Stomach (tissue), 9 donors: ENCODE results near the gene HOXC4. TPM values are rescaled to one million over a fixed set of nuclear protein-coding genes. Genes with fewer than 3 reads are reported as not detected.
A peak's percentile ranks its signal among the peaks of the same experiment; 100 is the strongest.

Source experiments
- DNase-seq, 2 donors: peaks; one replicate each; pipeline versions ENCODE4 v3.0.0 to v3.0.0-alpha.2; 2013 to 2019
- H3K27ac ChIP-seq, 5 donors: fragments of 200-600 bp in 4 of 5; sonication (generic) in 4 of 5; one replicate each; pipeline ENCODE4 v1.5.1; 2013 to 2019; ENCODE audit warnings: mild to moderate bottlenecking in 1 of 5, moderate library complexity in 1 of 5
- H3K27me3 ChIP-seq, 3 donors: fragments of 200-600 bp; sonication (generic); one replicate each; pipeline ENCODE4 v1.5.1; 2017 to 2019; ENCODE audit warnings: mixed run types in 1 of 3
- H3K36me3 ChIP-seq, 4 donors: fragments of 200-600 bp; sonication (generic); 1 replicate in 3 of 4; 2 replicates in 1 of 4; pipeline ENCODE4 v1.5.1; 2016 to 2019
- H3K4me1 ChIP-seq, 4 donors: fragments of 200-600 bp; sonication (generic); one replicate each; pipeline ENCODE4 v1.5.1; 2016 to 2019
- H3K4me3 ChIP-seq, 4 donors: fragments of 200-600 bp; sonication (generic) in 3 of 4; one replicate each; pipeline ENCODE4 v1.5.1; 2016 to 2019; ENCODE audit warnings: mild to moderate bottlenecking in 1 of 4
- H3K9me3 ChIP-seq, 4 donors: fragments of 200-600 bp; sonication (generic); one replicate each; pipeline ENCODE4 v1.5.1; 2016 to 2019
- CTCF ChIP-seq, 7 experiments: fragments of 450-650 bp in 4 of 7; fragments of 200-600 bp in 3 of 7; sonication (generic) in 3 of 7; IDR thresholded peaks; one replicate each; pipeline ENCODE4 v1.5.1; 2016 to 2019; ENCODE audit warnings: antibody characterized with exemption in 7 of 7, control low read depth in 2 of 7, mild to moderate bottlenecking in 1 of 7
- EP300 ChIP-seq: sonication (generic); formaldehyde crosslinking; IDR thresholded peaks from one replicate; pipeline ENCODE4 v1.6.1; 2017; ENCODE audit warnings: antibody characterized with exemption
- POLR2A ChIP-seq, 4 donors: fragments of 450-650 bp; IDR thresholded peaks; one replicate each; pipeline ENCODE4 v1.6.1; 2016; ENCODE audit warnings: antibody characterized with exemption in 4 of 4, control low read depth in 2 of 4, mild to moderate bottlenecking in 1 of 4, moderate library complexity in 1 of 4
- POLR2AphosphoS5 ChIP-seq, 3 donors: sonication (generic); formaldehyde crosslinking; IDR thresholded peaks; one replicate each; pipeline ENCODE4 v1.6.1; 2016; ENCODE audit warnings: antibody characterized with exemption in 3 of 3
- WGBS, 5 donors: extraction: QIAGEN DNeasy Blood & Tissue Kit in 3 of 5; methylation state at CpG; one replicate each; pipeline versions ENCODE4 v1.1.5 to v1.1.7; 2013 to 2018; 5-methylcytosine and 5-hydroxymethylcytosine counted together
- intact Hi-C: fragments of 100-400 bp; cut with DNase I; formaldehyde crosslinking; loops from one replicate; pipeline ENCODE4 v1.15.1; 2023; ENCODE audit warnings: low total_unique reads
- polyA plus RNA-seq, 3 donors: library from polyadenylated mRNA; stranded (reverse); fragments of 200-250 nt; gene quantifications; one replicate each; pipeline ENCODE4 v1.2.3, GENCODE V29; 2013
- total RNA-seq, 5 donors: library from RNA; depleted of rRNA; stranded (reverse); fragments of >200 nt; gene quantifications; one replicate each; pipeline versions ENCODE4 v1.1.0 to v1.2.3, GENCODE V29; 2014 to 2016
- donor health status: healthy with polysubstance abuse.
- donor health status: Bipolar disorder and iron deficiency.
- donor health status: healthy.

The HOXC4 gene
- total and polyA plus RNA-seq, 8 donors = 0.92 to 3.7 (median 2.6) TPM; not detected in 3

DNA sequence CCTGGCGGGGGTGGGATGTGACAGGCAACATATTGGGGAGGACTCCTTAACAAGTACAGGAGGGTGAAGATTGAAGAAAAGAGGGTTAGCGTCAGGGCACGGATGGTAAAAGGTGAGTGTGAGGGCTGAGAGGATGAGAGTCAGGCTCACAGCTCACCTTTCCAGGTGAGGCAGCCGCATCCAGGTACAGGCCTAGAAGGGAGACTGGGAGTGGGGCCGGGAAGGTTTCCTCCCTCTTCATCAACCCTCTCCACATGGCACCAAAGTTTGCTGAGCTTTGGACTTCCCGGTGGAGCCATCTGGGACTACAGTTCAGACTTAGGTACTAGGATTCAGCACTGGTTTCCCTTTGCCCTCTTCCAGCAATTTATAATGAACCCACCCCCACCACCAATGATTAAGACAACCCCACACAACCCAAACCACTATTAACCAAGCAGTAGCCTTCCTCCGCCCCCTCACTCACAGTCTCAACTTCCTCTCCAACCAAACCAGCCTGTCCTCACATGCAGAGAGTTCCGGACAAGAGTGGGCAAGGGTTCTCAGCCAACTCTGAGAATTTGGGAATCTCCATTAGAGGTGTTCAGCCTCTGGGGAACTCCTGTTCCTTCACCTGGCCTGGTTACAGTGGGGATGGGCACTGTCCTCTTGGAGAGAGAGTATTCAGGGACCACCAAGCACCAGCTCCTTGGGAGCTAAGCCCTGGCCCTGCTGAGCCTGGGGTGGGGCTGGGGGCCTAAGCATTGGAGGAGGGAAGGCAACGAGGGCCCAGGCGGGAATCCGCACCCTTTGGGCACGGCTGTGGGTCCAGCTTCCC, 2.4 kb upstream of the HOXC4 start:
- no peak for TF ChIP-seq POLR2AphosphoS5 (IDR thresholded peaks at IDR 0.05)
- TF ChIP-seq POLR2A (IDR thresholded peaks at IDR 0.05) = no peak
- no peak for TF ChIP-seq CTCF (IDR thresholded peaks at IDR 0.05)
- no peak for TF ChIP-seq EP300
- Histone ChIP-seq H3K27ac (peak overlapping the region in 2 of 5 donors; percentile 89 to 91), H3K27me3 (peaks cover 0 to 89% (median 23%) of the 10 kb centered on the region in 3 donors), H3K4me1 (peaks cover 18 to 66% (median 40%) of the 10 kb centered on the region in 4 donors), H3K36me3 (no peaks in the 10 kb centered on the region), H3K9me3 (no peaks in the 10 kb centered on the region), H3K4me3 (no peak overlapping the region)
- intact Hi-C loops = no loop called here
- peak in 1 of 2 donors; percentile 25 for DNase-seq
- 54 to 84% (median 77%) methylated on average over 12 of the region's 12 CpGs for WGBS, 5 donors

- peak in 1 of 2 donors; percentile 70 for DNase-seq
- Histone ChIP-seq H3K36me3 (no peaks in the 10 kb centered on the region), H3K4me3 (peak overlapping the region in 2 of 4 donors; percentile 5 to 71), H3K9me3 (no peaks in the 10 kb centered on the region), H3K27ac (peak overlapping the region in 4 of 5 donors; percentile 78 to 91 (median 86)), H3K27me3 (peaks cover 0 to 81% (median 16%) of the 10 kb centered on the region in 3 donors), H3K4me1 (peaks cover 18 to 68% (median 39%) of the 10 kb centered on the region in 4 donors)
- 42 to 79% (median 70%) methylated on average over 24 of the region's 24 CpGs for WGBS, 5 donors
- no peak for TF ChIP-seq CTCF (IDR thresholded peaks at IDR 0.05)
- intact Hi-C loops = no loop called here
Measured at GRCh38 chr12:54051874-54052437, 1.7 kb upstream of the HOXC4 start.

DNA sequence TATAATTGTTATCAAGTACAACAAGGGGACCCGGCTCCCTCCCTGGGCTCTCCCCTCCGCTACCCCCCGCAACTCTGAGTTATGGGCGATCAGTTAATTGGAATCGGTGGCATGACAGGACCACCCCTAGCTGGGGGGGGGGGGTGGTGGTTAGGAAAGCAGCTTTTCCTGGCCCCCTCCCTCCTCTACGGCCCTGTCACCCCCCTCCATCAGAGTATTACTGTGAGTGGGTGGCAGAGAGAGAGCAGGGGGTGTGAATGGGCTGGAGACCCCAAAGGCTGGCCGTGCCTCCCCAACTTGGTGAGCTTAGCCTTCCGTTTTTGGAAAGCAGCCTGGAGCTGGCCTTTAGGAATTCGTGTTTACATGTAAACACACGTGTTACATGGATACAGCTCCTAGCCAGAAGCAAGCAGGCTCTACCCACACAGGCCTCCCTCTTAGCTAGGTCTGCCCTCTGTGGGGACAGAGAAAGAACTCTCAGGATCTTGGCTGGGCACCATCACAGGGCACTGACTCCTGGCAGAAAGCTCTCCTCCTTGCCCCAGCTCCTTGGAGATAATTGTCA, 1.1 kb upstream of the HOXC4 start:
- peak overlapping the region; percentile 54 to 71 (median 69) for H3K4me3 ChIP-seq
- peak in 1 of 3 donors; percentile 35 for TF ChIP-seq POLR2AphosphoS5 (IDR thresholded peaks at IDR 0.05)
- no peak for TF ChIP-seq CTCF (IDR thresholded peaks at IDR 0.05)
- H3K9me3 ChIP-seq = no peaks in the 10 kb centered on the region
- H3K27ac ChIP-seq = peak overlapping the region; percentile 57 to 91 (median 83)
- no peaks in the 10 kb centered on the region for H3K36me3 ChIP-seq
- 30 to 64% (median 48%) methylated on average over 9 to 10 of the region's 10 CpGs for WGBS, 5 donors
- DNase-seq = peak in 1 of 2 donors; percentile 83
- H3K4me1 ChIP-seq = peaks cover 18 to 68% (median 34%) of the 10 kb centered on the region in 4 donors
- intact Hi-C loops = no loop called here
- peaks cover 0 to 76% (median 10%) of the 10 kb centered on the region in 3 donors for H3K27me3 ChIP-seq

DNA sequence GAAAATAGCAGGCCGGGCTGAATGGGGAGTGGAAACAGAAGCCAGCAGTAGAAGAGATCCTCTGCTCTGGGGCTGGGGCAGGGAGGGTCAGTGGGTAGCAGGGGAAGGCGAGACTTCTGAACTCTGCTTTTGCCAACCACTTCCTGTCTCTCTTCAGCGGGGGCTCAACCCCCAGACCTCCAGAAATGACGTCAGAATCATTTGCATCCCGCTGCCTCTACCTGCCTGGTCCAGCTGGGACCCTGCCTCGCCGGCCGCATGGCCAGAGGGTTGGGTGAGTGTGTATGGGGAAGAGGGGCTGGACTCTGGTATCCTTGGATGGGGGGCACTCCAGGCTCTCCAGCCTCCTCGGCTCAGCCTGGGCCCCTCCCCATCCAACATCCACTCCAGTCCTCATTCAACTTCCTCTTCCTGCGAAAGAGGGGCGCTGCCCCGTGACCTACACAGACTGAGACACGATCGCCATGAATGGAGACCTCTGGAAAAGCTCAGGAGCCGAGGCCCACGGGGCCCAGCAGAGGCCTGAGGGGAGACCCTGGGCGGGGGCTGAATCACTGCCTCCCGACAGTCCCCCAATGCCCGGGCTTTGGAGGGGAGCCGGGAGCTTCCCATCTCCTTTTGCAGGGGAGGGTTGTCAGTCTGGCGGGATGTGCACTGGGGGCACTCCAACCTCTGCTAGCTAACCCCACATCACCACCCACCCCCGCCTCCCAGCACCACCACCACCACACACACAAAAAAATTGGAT, 458 bp upstream of the HOXC4 start:
- Histone ChIP-seq H3K4me1 (peaks cover 18 to 69% (median 34%) of the 10 kb centered on the region in 4 donors), H3K36me3 (no peaks in the 10 kb centered on the region), H3K27ac (peak overlapping the region; percentile 57 to 91 (median 83)), H3K4me3 (peak overlapping the region; percentile 54 to 71 (median 69)), H3K9me3 (no peaks in the 10 kb centered on the region), H3K27me3 (peaks cover 0 to 74% (median 8%) of the 10 kb centered on the region in 3 donors)
- WGBS, 5 donors = 2 to 7% (median 5%) methylated on average over 11 to 22 of the region's 22 CpGs
- DNase-seq = peak in 1 of 2 donors; percentile 69
- intact Hi-C loops = no loop called here
- no peak for TF ChIP-seq EP300
- TF ChIP-seq POLR2AphosphoS5 (IDR thresholded peaks at IDR 0.05) = peak in 2 of 3 donors; percentile 27 to 36
